Measurements from ENCODE around the gene BCL7A. TPM values are rescaled to one million over a fixed set of nuclear protein-coding genes. Genes with fewer than 3 reads are reported as not detected.

Gene BCL7A
- total RNA-seq, 1 donor: 12.2 TPM

DNA sequence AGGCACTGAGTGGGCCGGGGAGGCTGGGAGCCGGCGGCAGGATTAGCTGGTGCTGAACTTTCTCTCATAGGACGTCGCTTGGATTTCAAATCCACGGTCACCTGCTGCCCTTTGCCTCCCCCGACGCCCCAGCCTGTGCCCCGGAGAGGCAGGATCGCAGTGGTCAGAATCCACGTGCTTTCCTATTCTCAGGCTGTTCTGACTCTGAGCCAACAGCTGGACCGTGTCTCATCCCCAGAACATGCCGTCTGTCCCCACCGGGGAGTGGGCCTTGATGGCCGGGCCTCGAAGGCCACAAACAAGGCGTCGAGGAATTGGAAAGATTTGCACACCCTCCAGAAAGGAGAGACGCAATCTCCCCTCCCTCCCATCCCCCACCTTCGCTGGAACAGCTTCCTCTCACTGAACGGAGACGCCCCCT is 38.4 kb downstream of the BCL7A start:
- no peak overlapping the region for H3K4me3 ChIP-seq (ENCODE audit: low read depth, low read length)
- DNase-seq (ENCODE audit: low read depth): no peak
- no peak for TF ChIP-seq CTCF (IDR thresholded peaks at IDR 0.05; ENCODE audit: insufficient read depth, low read length)

DNA sequence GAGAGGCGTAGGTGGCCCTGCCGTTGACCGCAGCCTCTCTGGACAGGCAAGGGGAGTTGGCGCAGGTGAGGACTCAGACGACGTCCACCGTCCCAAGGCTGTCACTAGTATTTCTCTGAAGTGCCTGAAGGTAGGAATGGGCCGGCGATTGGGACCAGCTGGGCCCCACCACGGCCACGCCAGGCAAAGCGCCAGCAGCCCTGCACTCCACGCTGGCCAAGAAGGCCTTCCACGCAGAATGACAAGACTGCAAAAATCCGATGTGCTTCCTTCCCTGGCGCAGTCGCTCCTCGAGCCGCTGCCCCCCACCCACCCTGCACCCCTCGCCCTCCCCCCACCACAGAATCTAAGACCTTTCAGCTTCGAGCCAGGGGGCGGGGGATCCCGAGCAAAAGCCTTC is 39.6 kb downstream of the BCL7A start:
- TF ChIP-seq CTCF (IDR thresholded peaks at IDR 0.05; ENCODE audit: insufficient read depth, low read length): no peak
- no peak overlapping the region for H3K4me3 ChIP-seq (ENCODE audit: low read depth, low read length)
- DNase-seq (ENCODE audit: low read depth): no peak

DNA sequence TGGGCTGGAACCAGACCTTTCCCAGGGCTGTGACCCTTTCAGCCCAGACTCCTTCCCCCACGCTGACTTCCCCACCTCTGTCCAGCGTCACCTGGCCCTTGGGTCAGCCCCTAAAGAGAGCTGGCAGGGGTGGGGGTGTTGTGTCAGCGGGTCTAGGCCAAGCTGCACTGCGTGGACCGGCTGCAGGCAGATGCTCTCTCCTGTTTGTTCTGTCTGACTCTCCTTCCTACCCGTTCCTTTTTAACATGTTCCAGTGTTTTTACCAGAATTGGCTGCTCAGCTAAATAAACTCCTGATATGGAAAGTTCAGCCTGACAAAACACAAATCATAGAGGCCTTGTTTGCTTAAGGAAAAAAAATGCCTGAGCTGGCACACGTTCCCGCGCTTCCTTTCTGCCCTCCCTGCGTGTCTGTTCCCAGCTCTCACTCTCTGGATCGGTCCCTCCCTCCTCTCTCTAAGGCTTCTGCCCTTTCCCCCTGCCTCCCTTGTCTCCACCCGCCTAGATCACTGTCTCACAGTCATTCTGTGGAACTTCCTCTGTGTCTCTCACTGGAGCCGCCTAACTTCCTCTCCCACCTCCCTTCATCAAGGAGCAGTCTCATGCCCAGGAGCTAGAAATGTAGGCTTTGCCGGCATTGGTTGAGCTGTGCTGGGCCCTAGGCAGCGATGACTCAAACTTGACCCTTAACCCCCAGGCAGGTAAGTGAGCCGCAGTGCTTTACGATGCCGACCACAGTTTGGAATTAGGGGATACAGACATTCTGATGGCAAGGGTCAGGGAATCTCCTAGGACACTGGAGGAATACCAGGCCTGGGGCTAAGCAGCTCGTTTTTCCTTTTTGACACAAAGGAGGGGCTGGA is 41.4 kb downstream of the BCL7A start:
- H3K4me3 ChIP-seq (ENCODE audit: low read depth, low read length): peak overlapping the region; percentile 40
- peak; percentile 89 for DNase-seq (ENCODE audit: low read depth)
- no peak for TF ChIP-seq CTCF (IDR thresholded peaks at IDR 0.05; ENCODE audit: insufficient read depth, low read length)

GRCh38 chr12:122063694-122064024 is 42.0 kb downstream of the BCL7A start:
- DNase-seq (ENCODE audit: low read depth): peak; percentile 49
- TF ChIP-seq CTCF (IDR thresholded peaks at IDR 0.05; ENCODE audit: insufficient read depth, low read length): no peak
- peak overlapping the region; percentile 40 for H3K4me3 ChIP-seq (ENCODE audit: low read depth, low read length)

DNA sequence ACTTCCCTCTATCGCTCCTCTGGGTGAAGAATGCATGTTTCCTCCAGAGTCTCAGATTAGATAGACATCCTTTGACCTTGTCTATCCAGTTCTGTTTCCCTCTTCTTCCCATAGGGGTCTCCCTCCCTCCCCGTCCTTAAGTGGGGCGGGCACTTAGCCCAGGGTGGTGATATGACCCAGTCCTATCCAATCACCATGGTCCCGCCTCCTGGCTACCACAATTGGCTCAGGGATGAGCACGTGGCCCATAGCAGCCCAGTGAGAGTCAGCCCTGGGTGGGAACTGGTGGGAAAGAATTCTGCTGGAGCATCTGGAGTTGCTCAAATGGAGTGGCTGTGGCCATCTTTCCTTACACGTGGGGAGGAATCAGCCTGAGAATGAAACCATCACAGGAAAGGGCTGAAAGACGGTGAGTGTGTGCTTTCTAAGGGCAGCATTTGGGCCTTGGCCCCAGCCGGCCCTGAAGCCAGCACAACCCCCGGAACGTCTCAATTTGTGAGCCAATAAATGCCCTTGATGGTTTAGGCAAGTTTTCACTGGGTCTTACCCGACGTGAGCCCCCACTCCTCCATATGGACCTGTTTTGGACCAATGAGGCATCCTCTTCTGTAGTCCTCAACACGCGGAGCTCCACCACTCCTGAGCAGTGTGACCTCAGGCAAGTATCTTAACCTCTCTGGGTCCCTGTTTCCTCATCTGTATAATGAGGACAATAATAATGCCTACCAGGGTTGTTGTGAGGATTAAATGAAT is 42.5 kb downstream of the BCL7A start:
- TF ChIP-seq CTCF (IDR thresholded peaks at IDR 0.05; ENCODE audit: insufficient read depth, low read length): peak; percentile 70
- H3K4me3 ChIP-seq (ENCODE audit: low read depth, low read length): peak overlapping the region; percentile 59

DNA sequence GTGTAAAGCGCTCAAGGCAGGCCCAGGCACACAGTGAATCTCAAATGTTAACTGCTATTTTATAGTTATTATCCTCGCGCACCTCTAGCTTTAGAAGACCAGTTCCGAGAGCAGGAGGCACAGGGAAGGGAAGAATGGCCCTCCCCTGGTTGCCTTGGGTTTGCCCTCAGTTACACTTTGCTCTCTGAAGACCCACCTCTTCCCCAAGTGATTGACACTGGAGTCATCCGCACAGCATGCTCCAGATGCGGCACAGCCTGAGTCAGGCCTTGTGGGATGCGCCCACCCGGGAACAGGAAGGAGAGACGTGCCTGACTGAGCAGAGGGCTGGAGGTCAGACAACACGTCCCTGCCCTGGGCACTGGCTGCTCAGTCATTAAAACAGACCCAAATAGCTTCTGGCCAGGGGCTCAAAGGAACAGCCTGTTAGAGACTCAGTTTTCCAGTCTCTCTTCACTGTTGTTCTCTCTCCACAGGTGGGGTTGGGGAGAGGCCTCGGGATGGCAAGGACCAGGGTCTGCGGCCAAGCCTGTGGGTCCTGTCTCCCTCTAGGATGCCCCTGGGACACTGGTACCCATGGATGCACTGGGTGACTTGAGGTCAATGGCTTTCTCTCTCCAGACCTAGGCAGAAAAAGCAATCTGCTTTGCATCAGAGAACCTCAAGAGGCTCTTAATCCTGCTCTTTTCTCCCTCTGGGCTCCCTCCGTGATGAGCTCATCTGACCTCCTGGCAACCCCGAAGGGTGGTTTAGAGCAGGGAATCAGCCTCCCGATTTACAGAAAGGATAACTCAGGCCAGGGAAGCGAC is 43.3 kb downstream of the BCL7A start:
- no peak for TF ChIP-seq CTCF (IDR thresholded peaks at IDR 0.05; ENCODE audit: insufficient read depth, low read length)
- H3K4me3 ChIP-seq (ENCODE audit: low read depth, low read length): peak overlapping the region; percentile 59
- DNase-seq (ENCODE audit: low read depth): peak; percentile 80

More for the DNA sequence above, 42.5 kb downstream of the BCL7A start:
- DNase-seq (ENCODE audit: low read depth): peak; percentile 99
